Activated naive CD8-positive, alpha-beta T cell treated with anti-CD3 and anti-CD28 coated beads for 36 hours (primary cell): ENCODE results near the gene PLXNB3. TPM values are rescaled to one million over a fixed set of nuclear protein-coding genes. Genes with fewer than 3 reads are reported as not detected.

Experiments used
- DNase-seq: peaks from one replicate; pipeline ENCODE4 v3.0.0; 2021
- H3K27ac Mint-ChIP-seq: one replicate; pipeline ENCODE4 v1.8.0; 2022; ENCODE audit warnings: mild to moderate bottlenecking, moderate library complexity, mixed read lengths
- H3K27me3 Mint-ChIP-seq: one replicate; pipeline ENCODE4 v1.8.0; 2022; ENCODE audit warnings: mild to moderate bottlenecking, mixed read lengths
- H3K36me3 Mint-ChIP-seq: one replicate; pipeline ENCODE4 v1.8.0; 2021; ENCODE audit warnings: mild to moderate bottlenecking, mixed read lengths
- H3K4me1 Mint-ChIP-seq: one replicate; pipeline ENCODE4 v1.8.0; 2021; ENCODE audit warnings: mixed read lengths
- H3K4me3 Mint-ChIP-seq: one replicate; pipeline ENCODE4 v1.8.0; 2022; ENCODE audit warnings: mild to moderate bottlenecking, moderate library complexity, mixed read lengths
- H3K9me3 Mint-ChIP-seq: one replicate; pipeline ENCODE4 v1.8.0; 2022; ENCODE audit warnings: mixed read lengths
- total RNA-seq, 2 experiments: library from RNA; stranded (reverse); gene quantifications; one replicate each; pipeline ENCODE4 v1.2.3, GENCODE V29; 2021

PLXNB3 gene
- total RNA-seq, 2 experiments from 2014 or later = 2.8 to 4.2 TPM

DNA sequence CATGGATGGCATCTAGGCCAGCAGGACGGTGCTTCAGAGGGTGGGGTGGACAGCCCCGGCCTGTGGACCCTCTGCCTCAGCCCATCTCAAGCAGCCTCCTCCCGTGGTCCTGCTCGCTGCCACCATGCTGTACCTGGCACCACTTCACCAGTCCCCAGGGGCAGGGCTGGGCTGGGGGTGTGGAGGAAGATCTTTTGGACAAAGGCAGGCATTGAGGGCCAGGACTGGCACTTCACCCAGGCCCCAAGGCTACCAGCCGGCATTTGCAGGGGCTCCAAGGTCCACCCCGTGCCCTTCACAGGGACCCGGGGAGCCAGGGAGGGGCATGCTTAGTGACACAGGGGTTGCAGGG is 713 bp downstream of the PLXNB3 start:
- no peak for DNase-seq
- Mint-ChIP-seq H3K36me3 (no peaks in the 10 kb centered on the region), H3K4me3 (no peak overlapping the region), H3K9me3 (no peaks in the 10 kb centered on the region), H3K27me3 (no peaks in the 10 kb centered on the region), H3K27ac (no peak overlapping the region), H3K4me1 (peaks cover 9% of the 10 kb centered on the region)

DNA sequence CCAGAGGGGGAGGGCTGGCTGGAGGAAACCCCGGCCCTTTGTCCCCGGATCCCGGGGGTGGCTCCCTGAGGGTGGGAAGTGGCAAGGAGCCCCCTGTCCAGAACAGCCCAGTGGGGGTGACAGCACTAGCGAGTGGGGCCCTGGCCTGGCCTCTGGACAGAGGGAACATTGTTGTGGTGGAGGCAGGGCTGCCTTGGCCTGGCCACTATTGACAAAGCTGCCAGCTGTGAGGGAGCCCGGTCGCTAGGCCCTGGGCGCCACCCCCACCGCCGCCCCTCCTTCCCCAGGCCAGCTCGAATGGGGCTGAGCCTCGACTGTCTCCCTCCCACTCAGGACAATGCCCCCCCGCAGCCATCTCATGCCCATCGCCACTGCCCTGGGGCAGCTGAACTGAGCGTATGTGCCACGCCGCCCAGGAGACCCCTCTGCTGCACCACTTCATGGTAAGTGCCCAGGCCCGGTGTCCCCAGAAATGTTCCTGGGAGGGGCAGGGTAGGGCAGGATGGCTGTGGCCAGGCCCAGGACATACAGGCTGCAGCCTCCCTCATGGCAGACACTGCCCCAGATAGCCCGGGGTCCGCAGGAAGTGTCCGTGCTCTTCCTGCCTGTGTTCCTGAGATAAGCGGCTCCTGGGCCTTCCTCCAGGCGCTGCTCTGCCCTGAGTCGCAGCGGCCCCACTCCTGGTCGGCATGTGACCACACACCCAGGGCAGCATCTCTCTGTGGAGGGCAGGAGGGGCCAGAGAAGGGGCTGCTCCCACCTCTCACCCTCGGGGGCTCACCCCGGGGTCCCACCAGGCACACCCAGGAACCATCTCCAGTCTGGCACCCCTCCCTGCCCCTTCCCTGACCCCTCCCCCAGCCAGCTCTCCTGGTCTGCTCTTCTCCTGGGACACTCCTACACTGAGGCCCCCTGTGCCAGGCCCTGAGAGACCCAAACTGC is 1.4 kb downstream of the PLXNB3 start:
- DNase-seq = no peak
- H3K27me3 Mint-ChIP-seq = no peaks in the 10 kb centered on the region
- no peaks in the 10 kb centered on the region for H3K9me3 Mint-ChIP-seq
- peaks cover 9% of the 10 kb centered on the region for H3K4me1 Mint-ChIP-seq
- H3K4me3 Mint-ChIP-seq = peak overlapping the region; percentile 49
- H3K36me3 Mint-ChIP-seq = no peaks in the 10 kb centered on the region
- no peak overlapping the region for H3K27ac Mint-ChIP-seq

DNA sequence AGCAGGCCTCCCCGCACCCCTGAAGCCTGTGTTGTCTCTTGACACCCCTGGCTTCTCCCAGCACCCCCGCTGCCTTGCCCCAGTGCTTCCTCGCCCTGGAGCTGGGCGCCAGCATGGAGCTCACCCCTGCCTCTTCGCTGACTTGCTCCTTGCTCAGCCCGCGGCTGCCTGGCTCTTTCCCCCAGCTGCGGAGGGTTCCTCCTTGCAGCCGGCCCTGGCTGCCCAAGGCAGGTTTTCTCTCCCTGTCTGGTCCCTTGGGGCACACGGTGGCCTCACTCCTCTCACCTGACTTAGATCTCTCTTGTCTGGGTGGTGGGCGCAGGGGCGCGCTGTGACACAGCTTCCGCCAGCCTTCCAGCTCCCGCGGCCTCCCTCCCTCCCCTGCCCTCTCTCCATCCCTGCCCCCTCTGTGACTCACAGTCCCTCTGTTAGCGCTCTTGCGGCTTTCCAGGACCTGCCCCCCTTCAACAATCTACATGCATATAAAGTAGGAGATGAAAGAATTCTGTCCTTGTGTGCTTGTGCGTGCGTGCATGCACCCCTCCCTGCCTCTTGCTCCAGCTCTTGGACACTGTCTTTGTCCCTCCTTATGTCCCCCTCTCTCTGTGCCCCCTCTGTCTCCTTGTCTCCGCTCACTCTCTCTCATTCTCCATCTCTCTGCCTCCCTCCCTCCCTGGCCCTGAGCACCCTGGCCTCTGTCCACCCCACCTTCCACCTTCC is 2.2 kb downstream of the PLXNB3 start:
- H3K36me3 Mint-ChIP-seq = no peaks in the 10 kb centered on the region
- peak; percentile 60 for DNase-seq
- peak overlapping the region; percentile 49 for H3K4me3 Mint-ChIP-seq
- H3K4me1 Mint-ChIP-seq = peaks cover 9% of the 10 kb centered on the region
- no peaks in the 10 kb centered on the region for H3K9me3 Mint-ChIP-seq
- peak overlapping the region; percentile 16 for H3K27ac Mint-ChIP-seq
- no peaks in the 10 kb centered on the region for H3K27me3 Mint-ChIP-seq

DNA sequence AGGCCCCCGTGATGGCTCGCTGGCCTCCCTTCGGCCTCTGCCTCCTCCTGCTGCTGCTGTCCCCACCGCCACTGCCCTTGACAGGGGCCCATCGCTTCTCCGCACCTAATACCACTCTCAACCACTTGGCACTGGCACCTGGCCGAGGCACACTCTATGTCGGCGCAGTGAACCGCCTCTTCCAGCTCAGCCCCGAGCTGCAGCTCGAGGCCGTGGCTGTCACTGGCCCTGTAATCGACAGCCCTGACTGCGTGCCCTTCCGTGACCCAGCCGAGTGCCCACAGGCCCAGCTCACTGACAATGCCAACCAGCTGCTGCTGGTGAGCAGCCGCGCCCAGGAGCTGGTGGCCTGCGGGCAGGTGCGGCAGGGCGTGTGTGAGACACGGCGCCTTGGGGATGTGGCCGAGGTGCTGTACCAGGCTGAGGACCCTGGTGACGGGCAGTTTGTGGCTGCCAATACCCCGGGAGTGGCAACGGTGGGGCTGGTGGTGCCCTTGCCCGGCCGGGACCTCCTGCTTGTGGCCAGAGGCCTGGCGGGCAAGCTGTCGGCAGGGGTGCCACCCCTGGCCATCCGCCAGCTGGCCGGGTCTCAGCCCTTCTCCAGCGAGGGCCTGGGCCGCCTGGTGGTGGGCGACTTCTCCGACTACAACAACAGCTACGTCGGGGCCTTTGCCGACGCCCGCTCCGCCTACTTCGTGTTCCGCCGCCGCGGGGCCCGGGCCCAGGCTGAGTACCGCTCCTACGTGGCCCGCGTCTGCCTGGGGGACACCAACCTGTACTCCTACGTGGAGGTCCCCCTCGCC is 3.0 kb downstream of the PLXNB3 start:
- H3K27ac Mint-ChIP-seq = peak overlapping the region; percentile 39
- H3K4me3 Mint-ChIP-seq = no peak overlapping the region
- H3K27me3 Mint-ChIP-seq = no peaks in the 10 kb centered on the region
- H3K36me3 Mint-ChIP-seq = no peaks in the 10 kb centered on the region
- peaks cover 9% of the 10 kb centered on the region for H3K4me1 Mint-ChIP-seq
- no peaks in the 10 kb centered on the region for H3K9me3 Mint-ChIP-seq
- DNase-seq = no peak

DNA sequence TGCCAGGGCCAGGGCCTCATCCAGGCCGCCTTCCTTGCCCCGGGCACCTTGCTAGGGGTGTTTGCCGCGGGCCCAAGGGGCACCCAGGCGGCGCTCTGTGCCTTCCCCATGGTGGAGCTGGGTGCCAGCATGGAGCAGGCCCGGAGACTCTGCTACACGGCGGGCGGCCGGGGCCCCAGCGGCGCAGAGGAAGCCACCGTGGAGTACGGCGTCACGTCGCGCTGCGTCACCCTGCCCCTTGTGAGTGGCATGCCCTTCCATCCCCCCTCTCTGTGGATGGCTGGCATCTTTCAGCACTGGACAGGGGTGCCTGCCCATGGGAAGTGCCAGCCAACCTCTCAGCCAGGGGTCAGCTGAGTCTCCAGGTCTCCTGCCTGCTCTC is 3.6 kb downstream of the PLXNB3 start:
- DNase-seq = no peak
- Mint-ChIP-seq H3K4me1 (peaks cover 9% of the 10 kb centered on the region), H3K27me3 (no peaks in the 10 kb centered on the region), H3K4me3 (no peak overlapping the region), H3K36me3 (no peaks in the 10 kb centered on the region), H3K9me3 (no peaks in the 10 kb centered on the region), H3K27ac (no peak overlapping the region)

DNA sequence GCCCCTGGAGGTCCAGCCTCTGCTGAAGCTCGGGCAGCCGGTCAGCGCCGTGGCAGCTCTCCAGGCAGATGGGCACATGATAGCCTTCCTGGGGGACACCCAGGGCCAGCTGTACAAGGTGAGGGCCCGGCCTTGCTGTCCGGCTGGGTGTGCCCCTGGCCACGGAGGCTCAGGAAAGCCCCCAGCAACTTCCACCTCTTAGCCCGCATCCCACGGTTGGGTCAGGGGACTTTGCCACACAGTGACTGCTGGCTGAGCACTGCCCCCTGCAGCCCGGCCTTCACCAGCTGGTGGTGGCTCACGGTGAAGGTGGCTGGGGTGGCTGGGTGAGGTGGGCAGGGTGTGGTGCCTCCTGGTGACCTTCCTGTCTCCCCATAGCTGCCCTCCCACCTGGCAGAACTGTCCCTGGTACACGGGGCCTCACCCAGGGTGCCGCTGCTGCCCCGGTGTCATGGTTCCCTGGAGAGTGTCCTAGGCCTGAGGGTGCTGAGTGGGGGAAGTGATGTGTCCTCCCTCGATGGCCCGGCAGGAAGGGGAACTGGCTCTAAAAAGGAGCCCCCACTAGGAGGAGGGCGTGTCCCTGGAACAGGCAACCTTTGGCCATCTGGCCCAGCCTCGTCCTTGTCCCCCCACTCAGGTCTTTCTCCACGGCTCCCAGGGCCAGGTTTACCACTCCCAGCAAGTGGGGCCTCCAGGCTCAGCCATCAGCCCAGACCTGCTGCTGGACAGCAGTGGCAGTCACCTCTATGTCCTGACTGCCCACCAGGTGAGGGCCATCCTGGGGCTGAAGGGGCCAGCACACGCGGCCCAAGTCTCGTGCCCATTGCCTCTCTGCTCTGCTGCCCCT is 4.5 kb downstream of the PLXNB3 start:
- DNase-seq = no peak

DNA sequence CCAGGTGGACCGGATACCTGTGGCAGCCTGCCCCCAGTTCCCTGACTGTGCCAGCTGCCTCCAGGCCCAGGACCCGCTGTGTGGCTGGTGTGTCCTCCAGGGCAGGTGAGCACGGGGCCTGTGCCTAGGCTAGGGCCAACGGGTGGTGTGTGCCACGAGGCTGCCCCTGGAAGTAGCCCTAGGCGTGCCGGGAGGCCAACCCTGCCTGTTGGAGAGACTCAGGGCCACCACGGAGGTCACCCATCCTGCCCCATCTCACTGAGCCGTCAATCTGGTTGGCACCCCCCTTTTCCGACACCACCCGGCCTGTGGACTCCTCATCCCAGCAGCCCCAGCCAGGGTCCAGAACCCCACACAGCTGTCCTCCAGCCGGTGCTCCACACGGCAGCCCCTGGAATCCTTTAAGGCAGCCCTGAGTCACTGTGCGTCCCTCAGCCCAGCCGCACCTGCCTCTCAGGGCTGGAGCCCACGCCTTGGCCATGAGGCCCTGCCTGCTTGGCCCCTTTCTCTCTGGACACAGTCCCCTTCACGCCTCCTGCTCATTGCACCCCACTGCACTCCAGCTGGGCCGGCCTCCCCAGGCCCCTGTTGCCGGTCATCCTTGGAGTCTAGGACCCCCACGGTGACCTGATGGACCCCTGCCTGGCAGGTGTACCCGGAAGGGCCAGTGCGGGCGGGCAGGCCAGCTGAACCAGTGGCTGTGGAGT is 5.3 kb downstream of the PLXNB3 start:
- Mint-ChIP-seq H3K36me3 (no peaks in the 10 kb centered on the region), H3K4me3 (no peak overlapping the region), H3K4me1 (peaks cover 5% of the 10 kb centered on the region), H3K9me3 (no peaks in the 10 kb centered on the region), H3K27me3 (no peaks in the 10 kb centered on the region), H3K27ac (no peak overlapping the region)
- DNase-seq = no peak

More for the DNA sequence above, 4.5 kb downstream of the PLXNB3 start:
- Mint-ChIP-seq H3K9me3 (no peaks in the 10 kb centered on the region), H3K4me1 (peaks cover 9% of the 10 kb centered on the region), H3K27me3 (no peaks in the 10 kb centered on the region), H3K27ac (peak overlapping the region; percentile 34), H3K36me3 (no peaks in the 10 kb centered on the region), H3K4me3 (peak overlapping the region; percentile 59)

DNA sequence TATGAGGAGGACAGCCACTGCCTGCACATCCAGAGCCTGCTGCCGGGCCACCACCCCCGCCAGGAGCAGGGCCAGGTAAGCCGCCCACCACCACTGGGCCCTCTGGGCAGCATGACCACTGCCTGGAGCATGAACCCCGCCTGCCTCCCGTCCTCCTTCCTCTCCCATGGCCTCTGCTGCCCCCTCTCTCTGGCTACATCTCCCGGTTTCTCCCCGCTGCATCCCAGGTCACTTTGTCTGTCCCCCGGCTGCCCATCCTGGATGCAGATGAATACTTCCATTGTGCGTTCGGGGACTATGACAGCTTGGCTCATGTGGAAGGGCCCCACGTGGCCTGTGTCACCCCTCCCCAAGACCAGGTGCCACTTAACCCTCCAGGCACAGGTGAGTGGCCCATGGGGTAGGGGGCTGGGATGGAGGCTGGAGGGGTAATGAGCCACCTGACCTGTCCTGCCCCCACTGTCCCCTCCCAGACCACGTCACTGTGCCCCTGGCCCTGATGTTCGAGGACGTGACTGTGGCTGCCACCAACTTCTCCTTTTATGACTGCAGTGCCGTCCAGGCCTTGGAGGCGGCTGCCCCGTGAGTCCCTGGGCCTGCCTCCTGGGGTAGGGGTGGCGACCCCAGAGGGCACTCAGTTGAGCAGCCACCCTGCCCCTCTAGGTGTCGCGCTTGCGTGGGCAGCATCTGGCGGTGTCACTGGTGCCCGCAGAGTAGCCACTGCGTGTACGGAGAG is 6.0 kb downstream of the PLXNB3 start:
- H3K36me3 Mint-ChIP-seq = no peaks in the 10 kb centered on the region
- H3K4me3 Mint-ChIP-seq = no peak overlapping the region
- H3K4me1 Mint-ChIP-seq = peaks cover 5% of the 10 kb centered on the region
- no peak overlapping the region for H3K27ac Mint-ChIP-seq
- H3K27me3 Mint-ChIP-seq = no peaks in the 10 kb centered on the region
- DNase-seq = no peak
- H3K9me3 Mint-ChIP-seq = no peaks in the 10 kb centered on the region

DNA sequence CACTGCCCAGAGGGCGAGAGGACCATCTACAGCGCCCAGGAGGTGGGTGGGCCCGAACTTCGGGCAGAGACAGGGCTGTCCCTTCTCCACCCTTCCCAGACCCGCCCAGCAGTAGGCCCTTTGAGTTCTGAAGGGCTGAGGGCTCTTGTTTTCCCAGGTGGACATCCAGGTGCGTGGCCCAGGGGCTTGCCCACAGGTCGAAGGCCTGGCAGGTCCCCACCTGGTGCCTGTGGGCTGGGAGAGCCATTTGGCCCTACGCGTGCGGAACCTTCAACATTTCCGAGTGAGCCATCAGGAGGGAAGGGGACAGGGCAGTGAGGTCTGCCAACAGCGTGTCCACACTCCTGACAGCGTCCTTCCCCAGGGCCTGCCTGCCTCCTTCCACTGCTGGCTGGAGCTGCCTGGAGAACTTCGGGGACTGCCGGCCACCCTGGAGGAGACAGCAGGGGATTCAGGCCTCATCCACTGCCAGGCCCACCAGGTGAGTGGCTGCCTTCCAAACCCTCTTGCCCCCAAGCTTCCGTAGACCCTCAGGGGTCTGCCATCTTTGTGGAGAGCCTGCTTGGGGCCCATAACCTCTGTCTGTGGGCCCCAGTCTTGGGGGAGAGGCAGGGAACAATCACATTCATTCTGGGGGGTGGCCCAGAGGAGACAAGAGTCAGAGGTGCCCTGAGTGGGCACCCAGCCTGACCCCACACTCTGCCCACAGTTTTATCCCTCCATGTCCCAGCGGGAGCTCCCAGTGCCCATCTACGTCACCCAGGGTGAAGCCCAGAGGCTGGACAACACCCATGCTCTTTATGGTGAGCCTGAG is 6.8 kb downstream of the PLXNB3 start:
- Mint-ChIP-seq H3K27ac (no peak overlapping the region), H3K27me3 (no peaks in the 10 kb centered on the region), H3K9me3 (no peaks in the 10 kb centered on the region), H3K4me1 (peaks cover 5% of the 10 kb centered on the region), H3K4me3 (no peak overlapping the region), H3K36me3 (no peaks in the 10 kb centered on the region)
- DNase-seq = no peak

DNA sequence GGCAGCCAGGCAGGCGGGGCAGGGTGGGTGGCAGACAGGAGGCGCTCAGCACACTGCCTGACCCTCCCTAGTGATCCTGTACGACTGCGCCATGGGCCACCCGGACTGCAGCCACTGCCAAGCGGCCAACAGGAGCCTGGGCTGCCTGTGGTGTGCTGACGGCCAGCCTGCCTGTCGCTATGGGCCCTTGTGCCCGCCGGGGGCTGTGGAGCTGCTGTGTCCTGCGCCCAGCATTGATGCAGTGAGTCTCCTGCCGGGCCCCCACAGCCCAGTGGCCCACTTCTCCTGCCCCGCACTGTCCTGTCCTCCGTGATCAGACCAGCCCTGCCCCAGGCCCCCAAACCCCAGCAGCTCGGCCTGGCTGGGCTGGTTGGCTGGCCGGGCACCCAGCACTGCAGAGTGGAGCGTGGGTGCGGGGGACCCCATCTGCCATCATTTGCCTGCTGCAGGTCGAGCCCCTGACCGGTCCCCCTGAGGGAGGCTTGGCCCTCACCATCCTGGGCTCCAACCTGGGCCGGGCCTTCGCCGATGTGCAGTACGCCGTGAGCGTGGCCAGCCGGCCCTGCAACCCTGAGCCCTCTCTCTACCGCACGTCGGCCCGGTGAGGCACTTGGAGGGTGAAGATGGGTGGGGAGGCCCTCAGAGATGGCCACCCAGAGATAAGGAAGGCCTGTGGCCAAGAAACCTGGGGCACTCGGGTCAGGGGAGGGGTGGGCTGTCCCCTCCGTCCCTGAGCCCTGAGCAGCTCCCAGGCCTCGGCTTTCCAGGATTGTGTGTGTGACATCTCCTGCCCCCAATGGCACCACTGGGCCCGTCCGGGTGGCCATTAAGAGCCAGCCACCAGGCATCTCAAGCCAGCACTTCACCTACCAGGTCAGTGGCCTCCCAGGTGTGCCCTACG is 7.6 kb downstream of the PLXNB3 start:
- DNase-seq = no peak
- Mint-ChIP-seq H3K4me1 (peaks cover 2% of the 10 kb centered on the region), H3K36me3 (no peaks in the 10 kb centered on the region), H3K27me3 (no peaks in the 10 kb centered on the region), H3K9me3 (no peaks in the 10 kb centered on the region), H3K4me3 (no peak overlapping the region), H3K27ac (no peak overlapping the region)

DNA sequence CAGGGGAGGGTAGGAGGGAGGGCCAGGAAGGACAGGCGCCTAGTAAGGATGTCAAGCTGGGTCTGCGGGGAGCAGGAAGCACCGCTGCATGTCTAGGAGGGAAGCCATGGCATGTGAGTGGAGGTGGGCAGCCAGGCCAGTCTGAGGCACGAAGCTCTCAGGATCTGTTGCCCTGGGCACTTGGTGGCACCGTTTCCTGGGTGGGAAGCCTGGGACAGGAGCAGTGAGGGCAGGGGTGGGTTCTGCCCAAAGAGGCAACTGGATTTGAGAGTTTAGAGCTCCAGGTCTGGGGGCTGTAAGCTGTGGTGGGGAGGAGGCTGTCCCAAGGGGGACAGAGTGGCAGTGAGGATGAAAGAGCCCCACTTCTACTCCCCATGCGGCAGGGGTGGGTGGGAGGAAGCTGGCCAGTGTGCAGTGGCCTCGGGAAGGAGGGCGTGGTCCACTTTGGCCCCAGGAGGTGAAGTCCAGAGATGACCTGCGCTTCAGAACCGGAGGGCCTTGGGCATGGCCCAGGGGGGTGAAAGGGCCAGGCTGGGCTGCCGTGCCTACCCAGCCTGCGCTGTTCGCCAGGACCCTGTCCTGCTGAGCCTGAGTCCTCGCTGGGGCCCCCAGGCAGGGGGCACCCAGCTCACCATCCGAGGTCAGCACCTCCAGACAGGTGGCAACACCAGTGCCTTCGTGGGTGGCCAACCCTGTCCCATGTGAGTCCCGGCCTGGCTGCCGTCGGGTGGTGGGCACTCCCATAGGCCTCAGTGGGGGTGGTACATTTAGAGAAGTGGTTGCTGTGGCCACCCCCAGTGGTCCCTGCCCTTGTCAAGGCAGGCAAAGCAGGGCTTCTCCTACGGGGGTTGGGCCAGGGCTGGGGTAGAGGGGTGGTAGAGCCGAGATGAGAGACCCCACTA is 8.5 kb downstream of the PLXNB3 start:
- H3K27ac Mint-ChIP-seq = no peak overlapping the region
- no peaks in the 10 kb centered on the region for H3K4me1 Mint-ChIP-seq
- H3K9me3 Mint-ChIP-seq = no peaks in the 10 kb centered on the region
- DNase-seq = no peak
- H3K36me3 Mint-ChIP-seq = no peaks in the 10 kb centered on the region
- no peaks in the 10 kb centered on the region for H3K27me3 Mint-ChIP-seq
- H3K4me3 Mint-ChIP-seq = no peak overlapping the region
